SU-DHL-6 (cell line): ENCODE data around the gene ARL8A.
"Not testable (repeated sequence)": the region's sequence is repeated elsewhere in the genome, so short reads cannot be mapped to it uniquely, and the experiment has no call there.

Experiments used
- H2AFZ ChIP-seq: fragments of 200-600 bp; sonication (generic); 2 replicates; pipeline ENCODE4 v1.6.1; 2014; ENCODE audit warnings: low read depth, mild to moderate bottlenecking, moderate library complexity, mixed read lengths, antibody characterized with exemption, low read length; ENCODE audit not compliant: severe bottlenecking
- H3F3A ChIP-seq: fragments of 200-600 bp; shearing (Covaris generic); 2 replicates; pipeline ENCODE4 v1.6.0; 2016; ENCODE audit warnings: antibody characterized with exemption, mild to moderate bottlenecking; ENCODE audit not compliant: insufficient read depth
- H3K27ac ChIP-seq: fragments of 200-600 bp; sonication (generic); 2 replicates; pipeline ENCODE4 v1.5.1; 2016; ENCODE audit warnings: low read depth, mild to moderate bottlenecking, low read length, moderate library complexity, mixed read lengths
- H3K27me3 ChIP-seq: fragments of 200-600 bp; sonication (generic), shearing (Covaris generic); 2 replicates; pipeline ENCODE4 v1.6.0; 2014; ENCODE audit warnings: mild to moderate bottlenecking, low read length
- H3K36me3 ChIP-seq: fragments of 200-600 bp; sonication (generic); 2 replicates; pipeline ENCODE4 v1.6.1; 2014; ENCODE audit warnings: mild to moderate bottlenecking, low read length, mixed read lengths
- H3K4me2 ChIP-seq: fragments of 300-600, 200-600 bp; shearing (Covaris generic), sonication (generic); 2 replicates; pipeline ENCODE4 v1.6.0; 2014; ENCODE audit warnings: low read length, low read depth, mild to moderate bottlenecking; ENCODE audit not compliant: poor library complexity, severe bottlenecking
- H3K4me3 ChIP-seq: fragments of 200-600 bp; sonication (generic); 2 replicates; pipeline ENCODE4 v1.5.1; 2014; ENCODE audit warnings: antibody characterized with exemption, low read length, mild to moderate bottlenecking, mixed read lengths; ENCODE audit not compliant: insufficient read depth, poor library complexity, severe bottlenecking
- H3K79me2 ChIP-seq: fragments of 200-600 bp; sonication (generic); 2 replicates; pipeline ENCODE4 v1.6.1; 2014; ENCODE audit warnings: mild to moderate bottlenecking, low read length, moderate library complexity; ENCODE audit not compliant: insufficient read depth
- H3K9ac ChIP-seq: fragments of 200-600 bp; sonication (generic); 2 replicates; pipeline ENCODE4 v1.7.0; 2014; ENCODE audit warnings: mild to moderate bottlenecking, low read length
- H3K9me2 ChIP-seq: fragments of 200-600 bp; sonication (generic); replicated peaks from 2 replicates; pipeline ENCODE4 v1.6.1; 2014; ENCODE audit warnings: low read length; ENCODE audit not compliant: insufficient read depth
- H3K9me3 ChIP-seq: fragments of 200-600 bp; sonication (generic); 2 replicates; pipeline ENCODE4 v1.6.1; 2014; ENCODE audit warnings: low read length, mixed read lengths; ENCODE audit not compliant: insufficient read depth
- H4K20me1 ChIP-seq: fragments of 200-600 bp; sonication (generic); 2 replicates; pipeline ENCODE4 v1.6.1; 2014; ENCODE audit warnings: low read depth, mild to moderate bottlenecking, antibody characterized with exemption, low read length, moderate library complexity, mixed read lengths
- EZH2phosphoT487 ChIP-seq: fragments of 200-600 bp; sonication (generic), shearing (Covaris generic); conservative IDR thresholded peaks from 2 replicates; pipeline ENCODE4 v1.6.1; 2018; ENCODE audit warnings: mild to moderate bottlenecking, antibody characterized with exemption, low read length, moderate library complexity, mixed read lengths
- TF ChIP-seq, protein P1 (sequence below): fragments of 200-600 bp; sonication (generic); IDR thresholded peaks from one replicate; pipeline ENCODE4 v1.5.1; 2017; ENCODE audit warnings: antibody characterized with exemption, mild to moderate bottlenecking, low read length, moderate library complexity; ENCODE audit not compliant: insufficient read depth, poor library complexity, severe bottlenecking

ARL8A gene

DNA sequence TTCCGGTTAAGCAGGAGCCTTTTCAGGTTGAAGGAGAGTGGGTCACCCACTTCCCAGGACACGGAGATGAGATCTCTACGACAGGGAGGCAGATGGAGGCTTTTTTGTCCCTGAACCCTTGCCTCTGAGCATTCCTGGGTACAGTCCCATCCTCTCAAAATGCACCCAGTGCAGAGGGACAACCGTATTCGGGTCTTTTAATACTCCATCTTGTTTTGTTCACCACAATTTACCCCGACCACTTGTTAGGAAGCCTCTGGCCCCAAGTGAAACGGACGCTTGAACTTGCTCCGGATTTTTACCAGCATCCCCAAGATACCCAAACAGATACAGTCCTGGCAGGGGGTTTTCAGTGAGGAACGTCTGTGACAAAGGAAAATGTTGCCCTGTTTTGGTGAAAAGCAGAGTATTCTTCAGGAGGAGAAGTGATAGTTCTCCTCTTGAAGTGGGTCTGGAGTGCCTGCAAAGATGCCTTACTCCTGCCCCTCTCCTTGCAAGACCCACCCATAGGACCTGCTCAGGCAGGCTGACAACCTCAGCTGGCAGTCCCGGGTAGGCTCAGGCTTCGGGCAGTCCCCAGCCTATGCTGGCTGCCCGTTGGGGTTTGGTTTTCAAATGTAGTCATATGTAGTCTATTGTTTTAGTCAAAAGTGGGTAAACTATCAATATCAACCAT, 669 bp upstream of the ARL8A start:
- H2AFZ ChIP-seq = peak overlapping the region; percentile 90
- no peaks in the 10 kb centered on the region for H3K9me3 ChIP-seq
- no peaks in the 10 kb centered on the region for H3K27me3 ChIP-seq
- H3K4me3 ChIP-seq = peak overlapping the region; percentile 66
- no peaks in the 10 kb centered on the region for H4K20me1 ChIP-seq
- peaks cover 16% of the 10 kb centered on the region for H3F3A ChIP-seq
- no peak overlapping the region; the same call in 1 of the 2 replicates for H3K27ac ChIP-seq
- no peaks in the 10 kb centered on the region for H3K9me2 ChIP-seq
- no peaks in the 10 kb centered on the region for H3K36me3 ChIP-seq
- H3K9ac ChIP-seq = peak overlapping the region; percentile 86
- H3K79me2 ChIP-seq = peaks cover 37% of the 10 kb centered on the region
- H3K4me2 ChIP-seq = peak overlapping the region; percentile 68
- TF ChIP-seq EZH2phosphoT487 = no peak
- TF ChIP-seq, protein P1, sequence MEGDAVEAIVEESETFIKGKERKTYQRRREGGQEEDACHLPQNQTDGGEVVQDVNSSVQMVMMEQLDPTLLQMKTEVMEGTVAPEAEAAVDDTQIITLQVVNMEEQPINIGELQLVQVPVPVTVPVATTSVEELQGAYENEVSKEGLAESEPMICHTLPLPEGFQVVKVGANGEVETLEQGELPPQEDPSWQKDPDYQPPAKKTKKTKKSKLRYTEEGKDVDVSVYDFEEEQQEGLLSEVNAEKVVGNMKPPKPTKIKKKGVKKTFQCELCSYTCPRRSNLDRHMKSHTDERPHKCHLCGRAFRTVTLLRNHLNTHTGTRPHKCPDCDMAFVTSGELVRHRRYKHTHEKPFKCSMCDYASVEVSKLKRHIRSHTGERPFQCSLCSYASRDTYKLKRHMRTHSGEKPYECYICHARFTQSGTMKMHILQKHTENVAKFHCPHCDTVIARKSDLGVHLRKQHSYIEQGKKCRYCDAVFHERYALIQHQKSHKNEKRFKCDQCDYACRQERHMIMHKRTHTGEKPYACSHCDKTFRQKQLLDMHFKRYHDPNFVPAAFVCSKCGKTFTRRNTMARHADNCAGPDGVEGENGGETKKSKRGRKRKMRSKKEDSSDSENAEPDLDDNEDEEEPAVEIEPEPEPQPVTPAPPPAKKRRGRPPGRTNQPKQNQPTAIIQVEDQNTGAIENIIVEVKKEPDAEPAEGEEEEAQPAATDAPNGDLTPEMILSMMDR = no peak

- peaks cover 12% of the 10 kb centered on the region for H3F3A ChIP-seq
- peak overlapping the region; percentile 81 for H3K27ac ChIP-seq
These were observed 652 bp downstream of the ARL8A start for GRCh38 chr1:202143768-202144401.

DNA sequence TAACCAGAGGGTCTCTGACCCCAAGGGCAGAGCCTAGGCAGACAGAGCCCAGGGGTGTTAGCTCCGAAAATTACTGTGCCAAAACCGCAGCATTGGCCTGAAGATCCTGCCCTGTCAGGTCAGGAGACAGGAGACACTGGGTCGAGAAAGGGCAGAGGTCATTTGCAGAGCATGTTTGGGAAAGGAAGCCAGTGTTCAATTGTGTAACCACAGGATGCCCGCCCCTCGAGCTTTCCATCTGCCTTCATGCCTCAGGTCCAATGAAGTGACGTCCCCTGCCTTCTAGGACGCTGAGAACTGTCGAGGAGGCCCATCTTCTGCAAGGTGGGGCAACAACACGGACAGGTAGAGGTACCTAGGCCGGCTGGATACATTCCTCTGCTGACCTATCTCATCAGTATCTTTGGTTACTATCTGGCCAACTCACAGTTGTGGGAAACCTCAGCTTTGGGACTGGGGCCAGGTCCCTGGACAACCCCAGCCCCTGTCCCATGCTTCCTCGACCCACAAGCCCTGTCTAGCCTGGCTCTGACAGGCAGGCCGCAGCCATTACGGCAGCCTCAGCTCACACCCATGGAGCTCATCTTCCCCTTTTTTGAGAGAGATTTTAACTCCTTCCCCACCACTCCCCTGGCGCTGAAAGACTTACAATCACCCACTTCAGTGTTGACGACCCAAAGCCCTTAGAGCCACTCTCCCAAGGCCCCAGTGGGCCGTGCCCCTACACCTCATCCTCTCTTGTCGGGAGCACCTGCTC, 1.3 kb downstream of the ARL8A start:
- Histone ChIP-seq H3K36me3 (no peaks in the 10 kb centered on the region), H4K20me1 (0 out of 2 replicates have a peak, but pooled peaks cover 3% of the 10 kb centered on the region), H3K4me3 (peak overlapping the region; percentile 66), H3K4me2 (peak overlapping the region; percentile 68), H3K9ac (peak overlapping the region; percentile 86), H3K9me2 (no peaks in the 10 kb centered on the region), H3K9me3 (no peaks in the 10 kb centered on the region), H3K27me3 (no peaks in the 10 kb centered on the region), H3K79me2 (peaks cover 48% of the 10 kb centered on the region), H3K27ac (peak overlapping the region; percentile 81), H3F3A (peaks cover 12% of the 10 kb centered on the region), H2AFZ (peak overlapping the region; percentile 11)
- TF ChIP-seq, protein P1 = no peak
- no peak for TF ChIP-seq EZH2phosphoT487

More at GRCh38 chr1:202143768-202144401, 652 bp downstream of the ARL8A start:
- peaks cover 41% of the 10 kb centered on the region for H3K79me2 ChIP-seq
- H3K4me3 ChIP-seq = peak overlapping the region; percentile 66
- no peaks in the 10 kb centered on the region for H3K36me3 ChIP-seq
- no peaks in the 10 kb centered on the region for H3K27me3 ChIP-seq
- H3K9me3 ChIP-seq = no peaks in the 10 kb centered on the region
- peak overlapping the region; percentile 86 for H3K9ac ChIP-seq
- peak overlapping the region; percentile 11 for H2AFZ ChIP-seq
- peak overlapping the region; percentile 68 for H3K4me2 ChIP-seq
- H3K9me2 ChIP-seq = no peaks in the 10 kb centered on the region
- no peak for TF ChIP-seq EZH2phosphoT487
- TF ChIP-seq, protein P1 = no peak
- H4K20me1 ChIP-seq = no peaks in the 10 kb centered on the region

GRCh38 chr1:202141468-202141867, 3.1 kb downstream of the ARL8A start:
- not testable (repeated sequence) for H3K9ac ChIP-seq, H4K20me1 ChIP-seq, H3K27me3 ChIP-seq, H3K36me3 ChIP-seq, H2AFZ ChIP-seq, H3K9me3 ChIP-seq, H3K4me2 ChIP-seq, H3K9me2 ChIP-seq, H3K27ac ChIP-seq, H3K4me3 ChIP-seq
- Histone ChIP-seq H3F3A (peaks cover 12% of the 10 kb centered on the region), H3K79me2 (peaks cover 48% of the 10 kb centered on the region)
